ENCODE results near the gene CCIN.

- TF ChIP-seq YY1 (IDR thresholded peaks at IDR 0.05; ENCODE audit: insufficient read depth, insufficient read length) (no peak), ZNF274 (IDR thresholded peaks at IDR 0.05; ENCODE audit: low read depth, low read length) (no peak)
Measured at GRCh38 chr9:36163786-36164170, 5.4 kb upstream of the CCIN start.
